Activated CD4-positive, alpha-beta T cell treated with anti-CD3 and anti-CD28 coated beads, Interleukin-2, amount 10 ng/mL, durations not matched to agents 24 days and 14 days (primary cell): ENCODE measurements around the gene GOLPH3L. TPM values are rescaled to one million over a fixed set of nuclear protein-coding genes. Genes with fewer than 3 reads are reported as not detected.

Experiments
- DNase-seq: peaks from one replicate; pipeline ENCODE4 v3.0.0; 2022
- H3K27ac Mint-ChIP-seq: one replicate; pipeline ENCODE4 v1.8.0; 2022; ENCODE audit warnings: mild to moderate bottlenecking, mixed read lengths
- H3K27me3 Mint-ChIP-seq: one replicate; pipeline ENCODE4 v1.8.0; 2022; ENCODE audit warnings: mixed read lengths
- H3K36me3 Mint-ChIP-seq: one replicate; pipeline ENCODE4 v1.8.0; 2022; ENCODE audit warnings: low read depth, mild to moderate bottlenecking, mixed read lengths
- H3K4me1 Mint-ChIP-seq: one replicate; pipeline ENCODE4 v1.8.0; 2021; ENCODE audit warnings: mixed read lengths
- H3K4me3 Mint-ChIP-seq: one replicate; pipeline ENCODE4 v1.8.0; 2022; ENCODE audit warnings: mild to moderate bottlenecking, moderate library complexity, mixed read lengths
- H3K9me3 Mint-ChIP-seq: one replicate; pipeline ENCODE4 v1.8.0; 2021; ENCODE audit warnings: mixed read lengths
- intact Hi-C: fragments of 100-400 bp; cut with micrococcal nuclease; formaldehyde crosslinking; loops from one replicate; pipeline ENCODE4 v1.15.1; 2023
- total RNA-seq: library from RNA; stranded (reverse); gene quantifications from 2 replicates; pipeline ENCODE4 v1.2.3, GENCODE V29; 2022

The GOLPH3L gene
- total RNA-seq, 1 donor from 2014 or later, result 19.6 TPM

GRCh38 chr1:150596976-150597375, 100.0 kb downstream of the GOLPH3L start:
- Mint-ChIP-seq H3K9me3 (no peaks in the 10 kb centered on the region), H3K4me3 (no peak overlapping the region)

More at GRCh38 chr1:150596976-150597375, 100.0 kb downstream of the GOLPH3L start:
- no peaks in the 10 kb centered on the region for H3K27me3 Mint-ChIP-seq
- DNase-seq, result no peak
- no peak overlapping the region for H3K27ac Mint-ChIP-seq
- intact Hi-C loops, result no loop called here
- H3K36me3 Mint-ChIP-seq, result peaks cover 31% of the 10 kb centered on the region
- H3K4me1 Mint-ChIP-seq, result peaks cover 2% of the 10 kb centered on the region

Other genes starting within 250 kb of the GOLPH3L start
- gene TARS2, start 209.7 kb downstream of the GOLPH3L start, total RNA-seq, result 68.8 and 77.4 TPM in 2 replicates
- 1.5 and 2.4 TPM in 2 replicates for gene ECM1, start 189.0 kb downstream of the GOLPH3L start, total RNA-seq
- gene FALEC, start 181.4 kb downstream of the GOLPH3L start, total RNA-seq, result not detected in 2 replicates
- 1.3 and 1.8 TPM in 2 replicates for gene ADAMTSL4, start 147.7 kb downstream of the GOLPH3L start, total RNA-seq
- 278 and 280 TPM in 2 replicates for gene MCL1, start 117.5 kb downstream of the GOLPH3L start, total RNA-seq
- 244 and 248 TPM in 2 replicates for gene ENSA, start 67.5 kb downstream of the GOLPH3L start, total RNA-seq
- gene HORMAD1, start 23.7 kb upstream of the GOLPH3L start, total RNA-seq, result not detected in 2 replicates
- 26.9 and 28.3 TPM in 2 replicates for gene CTSS, start 68.6 kb upstream of the GOLPH3L start, total RNA-seq
- 1.3 and 2.1 TPM in 2 replicates for gene CTSK, start 111.1 kb upstream of the GOLPH3L start, total RNA-seq
- gene ARNT, start 179.4 kb upstream of the GOLPH3L start, total RNA-seq, result 30.3 and 33.6 TPM in 2 replicates
- gene CTXND2, start 190.0 kb upstream of the GOLPH3L start, total RNA-seq, result not detected in 2 replicates
- 56.2 and 62.3 TPM in 2 replicates for gene SETDB1, start 229.2 kb upstream of the GOLPH3L start, total RNA-seq